ENCODE results near the gene SAP30BP. TPM values are rescaled to one million over a fixed set of nuclear protein-coding genes. Genes with fewer than 3 reads are reported as not detected.
A peak's percentile ranks its signal among the peaks of the same experiment; 100 is the strongest.

SAP30BP gene
- total and polyA plus RNA-seq, 5 experiments from 2014 or later = 57.8 to 121 (median 72.0) TPM

GRCh38 chr17:75693500-75694481 is 26.7 kb downstream of the SAP30BP start:
- Mint-ChIP-seq H3K4me1 (peaks cover 14 to 39% (median 36%) of the 10 kb centered on the region in 4 donors), H3K27ac (peak overlapping the region in 2 of 10 donors; percentile 11 to 19), H3K9me3 (no peaks in the 10 kb centered on the region), H3K36me3 (peaks cover 0 to 52% (median 9%) of the 10 kb centered on the region in 3 donors), H3K4me3 (no peak overlapping the region), H3K27me3 (no peaks in the 10 kb centered on the region)
- POLR2A ChIA-PET = no interaction called here
- no peak for DNase-seq
- ATAC-seq = no peak

- H3K9me3 Mint-ChIP-seq = no peaks in the 10 kb centered on the region
Measured at GRCh38 chr17:75694536-75694935, 27.4 kb downstream of the SAP30BP start.

GRCh38 chr17:75695141-75695829 is 28.1 kb downstream of the SAP30BP start:
- Mint-ChIP-seq H3K27ac (peak overlapping the region in 1 of 10 donors; percentile 66), H3K4me3 (no peak overlapping the region), H3K4me1 (peaks cover 7 to 26% (median 22%) of the 10 kb centered on the region in 4 donors), H3K27me3 (no peaks in the 10 kb centered on the region), H3K9me3 (no peaks in the 10 kb centered on the region), H3K36me3 (peaks cover 0 to 64% (median 9%) of the 10 kb centered on the region in 3 donors)
- DNase-seq = no peak
- POLR2A ChIA-PET = no interaction called here
- no peak for ATAC-seq

More at GRCh38 chr17:75694536-75694935, 27.4 kb downstream of the SAP30BP start:
- ATAC-seq (no peak), DNase-seq (no peak)
- Mint-ChIP-seq H3K27me3 (no peaks in the 10 kb centered on the region), H3K36me3 (peaks cover 0 to 56% (median 9%) of the 10 kb centered on the region in 3 donors), H3K4me3 (no peak overlapping the region), H3K27ac (peak overlapping the region in 3 of 10 donors; percentile 11 to 66 (median 19)), H3K4me1 (peaks cover 10 to 32% (median 29%) of the 10 kb centered on the region in 4 donors)
- POLR2A ChIA-PET = no interaction called here

GRCh38 chr17:75695830-75696271 is 28.7 kb downstream of the SAP30BP start:
- Mint-ChIP-seq H3K36me3 (peaks cover 0 to 69% (median 11%) of the 10 kb centered on the region in 3 donors), H3K27ac (no peak overlapping the region), H3K9me3 (no peaks in the 10 kb centered on the region), H3K27me3 (no peaks in the 10 kb centered on the region), H3K4me3 (no peak overlapping the region), H3K4me1 (peaks cover 7 to 22% (median 17%) of the 10 kb centered on the region in 4 donors)
- POLR2A ChIA-PET = no interaction called here
- DNase-seq (no peak), ATAC-seq (no peak)

- Mint-ChIP-seq H3K4me1 (peaks cover 0 to 4% (median 3%) of the 10 kb centered on the region in 4 donors), H3K4me3 (peak overlapping the region in 1 of 10 donors; percentile 14), H3K36me3 (peaks cover 0 to 76% (median 16%) of the 10 kb centered on the region in 3 donors), H3K27me3 (no peaks in the 10 kb centered on the region), H3K27ac (peak overlapping the region in 3 of 10 donors; percentile 51 to 62 (median 60)), H3K9me3 (no peaks in the 10 kb centered on the region)
- DNase-seq (no peak), ATAC-seq (no peak)
- POLR2A ChIA-PET = interaction anchor here (0.5 to 1.0 kb wide), 2 partner anchors 40 to 53 kb away, joined by 3 read pairs; no protein-coding TSS in a partner anchor
Measured at GRCh38 chr17:75697651-75698291, 30.6 kb downstream of the SAP30BP start.

- Mint-ChIP-seq H3K4me1 (peaks cover 0 to 4% (median 2%) of the 10 kb centered on the region in 4 donors), H3K9me3 (no peaks in the 10 kb centered on the region), H3K27me3 (no peaks in the 10 kb centered on the region), H3K27ac (no peak overlapping the region), H3K36me3 (peaks cover 0 to 74% (median 18%) of the 10 kb centered on the region in 3 donors), H3K4me3 (no peak overlapping the region)
- ATAC-seq (no peak), DNase-seq (no peak)
- POLR2A ChIA-PET = no interaction called here
Measured at GRCh38 chr17:75698659-75699058, 31.5 kb downstream of the SAP30BP start.

- H3K36me3 Mint-ChIP-seq = peaks cover 0 to 71% (median 16%) of the 10 kb centered on the region in 3 donors
- H3K27me3 Mint-ChIP-seq = no peaks in the 10 kb centered on the region
- H3K9me3 Mint-ChIP-seq = no peaks in the 10 kb centered on the region
- ATAC-seq (no peak), DNase-seq (no peak)
- H3K4me1 Mint-ChIP-seq = peaks cover 0 to 2% (median 0%) of the 10 kb centered on the region in 4 donors
- peak overlapping the region in 1 of 10 donors; percentile 6 for H3K27ac Mint-ChIP-seq
- H3K4me3 Mint-ChIP-seq = no peak overlapping the region
- POLR2A ChIA-PET = no interaction called here
Measured at GRCh38 chr17:75701288-75701687, 34.1 kb downstream of the SAP30BP start.

GRCh38 chr17:75703191-75703590 is 36.1 kb downstream of the SAP30BP start:
- no peak overlapping the region for H3K27ac Mint-ChIP-seq
- peaks cover 0 to 83% (median 21%) of the 10 kb centered on the region in 3 donors for H3K36me3 Mint-ChIP-seq
- H3K9me3 Mint-ChIP-seq = no peaks in the 10 kb centered on the region
- H3K4me1 Mint-ChIP-seq = peaks cover 0 to 3% (median 0%) of the 10 kb centered on the region in 4 donors
- no peak for ATAC-seq
- no peak for DNase-seq
- POLR2A ChIA-PET = interaction anchor here (0.7 kb wide), 1 partner anchor 408 kb away, joined by 3 read pairs; no protein-coding TSS in a partner anchor
- no peak overlapping the region for H3K4me3 Mint-ChIP-seq
- H3K27me3 Mint-ChIP-seq = no peaks in the 10 kb centered on the region

GRCh38 chr17:75703591-75703990 is 36.5 kb downstream of the SAP30BP start:
- DNase-seq = no peak
- no peak overlapping the region for H3K4me3 Mint-ChIP-seq
- H3K4me1 Mint-ChIP-seq = peaks cover 0 to 3% (median 0%) of the 10 kb centered on the region in 4 donors
- no peak overlapping the region for H3K27ac Mint-ChIP-seq
- POLR2A ChIA-PET = interaction anchor here (0.7 kb wide), 1 partner anchor 408 kb away, joined by 3 read pairs; no protein-coding TSS in a partner anchor
- H3K9me3 Mint-ChIP-seq = no peaks in the 10 kb centered on the region
- no peaks in the 10 kb centered on the region for H3K27me3 Mint-ChIP-seq
- no peak for ATAC-seq
- peaks cover 0 to 85% (median 21%) of the 10 kb centered on the region in 3 donors for H3K36me3 Mint-ChIP-seq

GRCh38 chr17:75704963-75705875 is 38.1 kb downstream of the SAP30BP start:
- POLR2A ChIA-PET = interaction anchor here (0.7 kb wide), 1 partner anchor 68 kb away, joined by 3 read pairs; no protein-coding TSS in a partner anchor
- DNase-seq (no peak), ATAC-seq (no peak)
- Mint-ChIP-seq H3K4me3 (no peak overlapping the region), H3K27ac (no peak overlapping the region), H3K9me3 (no peaks in the 10 kb centered on the region), H3K27me3 (no peaks in the 10 kb centered on the region), H3K4me1 (peaks cover 0 to 3% (median 0%) of the 10 kb centered on the region in 4 donors), H3K36me3 (peaks cover 0 to 72% (median 21%) of the 10 kb centered on the region in 3 donors)

GRCh38 chr17:75706042-75706728 is 39.0 kb downstream of the SAP30BP start:
- no peak for ATAC-seq

More at GRCh38 chr17:75706042-75706728, 39.0 kb downstream of the SAP30BP start:
- Mint-ChIP-seq H3K36me3 (peaks cover 0 to 62% (median 20%) of the 10 kb centered on the region in 3 donors), H3K27me3 (no peaks in the 10 kb centered on the region), H3K4me1 (peaks cover 0 to 3% (median 0%) of the 10 kb centered on the region in 4 donors), H3K9me3 (no peaks in the 10 kb centered on the region), H3K27ac (peak overlapping the region in 1 of 10 donors; percentile 53), H3K4me3 (no peak overlapping the region)
- DNase-seq = no peak
- POLR2A ChIA-PET = no interaction called here
